Inferior parietal cortex (tissue), 1 donor: ENCODE measurements around the gene KIF13A.
"Not testable (repeated sequence)": the region's sequence is repeated elsewhere in the genome, so short reads cannot be mapped to it uniquely, and the experiment has no call there.

Experiments
- DNase-seq: peaks from one replicate; pipeline ENCODE4 v3.0.0-alpha.2; 2016; ENCODE audit errors: extremely low spot score

The KIF13A gene

DNA sequence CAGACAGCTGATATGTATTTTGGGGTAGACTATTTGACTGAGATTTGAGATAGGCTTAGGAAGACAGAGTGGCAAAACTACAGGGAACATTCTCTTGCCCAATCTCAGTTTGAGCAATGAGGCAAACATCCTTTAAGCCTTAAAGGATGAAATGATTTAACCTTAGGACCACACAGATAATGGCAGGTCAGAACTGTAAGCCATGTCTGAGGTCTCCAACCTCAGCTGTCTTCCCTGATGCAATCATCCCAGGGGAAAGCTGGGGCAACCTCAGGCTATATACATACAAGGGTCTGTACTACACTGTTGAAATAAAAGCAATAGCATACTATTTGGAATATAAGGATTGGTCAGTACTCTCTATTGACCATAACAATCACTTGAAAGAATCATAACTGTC is 196.9 kb downstream of the KIF13A start:
- DNase-seq, result no peak

DNA sequence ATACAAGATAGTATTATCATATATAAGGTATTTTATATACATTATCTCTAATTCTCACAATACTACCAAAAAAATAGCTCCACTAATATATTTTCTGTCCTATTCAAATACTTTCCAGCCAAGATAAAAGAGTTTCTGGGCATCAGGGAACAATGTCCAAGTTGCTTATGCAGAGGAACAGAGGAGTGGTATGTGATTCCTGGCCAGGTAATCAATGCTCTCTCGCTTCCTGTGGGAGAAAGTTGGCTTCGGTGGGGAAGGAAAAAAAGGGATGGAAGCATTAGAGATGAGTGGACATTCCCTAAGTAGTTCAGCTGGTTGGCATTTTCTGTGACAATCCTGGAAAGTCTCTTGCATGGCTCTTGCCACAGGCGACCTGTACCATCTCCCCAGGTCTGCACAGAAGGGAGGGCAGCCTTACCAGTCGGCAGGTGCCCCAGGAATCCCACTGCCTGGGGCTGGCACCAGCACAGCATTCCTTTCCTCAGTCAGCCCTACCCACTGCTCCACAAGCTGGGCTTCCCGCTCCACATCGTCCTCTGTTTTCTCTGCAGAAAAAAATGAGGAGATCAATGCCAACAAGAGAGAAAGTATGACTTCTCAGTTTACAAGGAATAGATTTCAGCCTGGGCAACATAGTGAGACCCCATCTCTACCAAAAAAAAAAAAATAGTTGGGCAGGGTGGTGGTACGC is 202.2 kb downstream of the KIF13A start:
- no peak for DNase-seq

DNA sequence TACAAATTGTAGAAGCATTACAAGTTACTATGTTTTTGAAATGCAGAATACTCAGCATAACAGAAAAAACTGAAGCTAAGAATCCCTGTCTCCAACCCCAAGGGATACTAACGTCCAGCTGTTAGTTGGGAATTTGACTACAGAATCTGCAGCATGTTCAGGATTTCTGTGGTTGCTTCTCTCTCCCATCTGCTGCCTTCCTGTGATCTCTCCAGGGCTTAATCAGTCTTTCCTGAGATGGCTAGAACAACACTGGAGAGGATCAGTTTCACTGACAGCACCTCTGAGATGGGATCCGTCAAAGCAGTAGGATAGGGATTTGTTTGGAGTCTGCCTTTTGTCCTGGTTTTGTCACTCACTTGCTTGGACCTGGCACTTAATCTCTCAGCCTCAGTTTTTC is 207.4 kb downstream of the KIF13A start:
- no peak for DNase-seq

DNA sequence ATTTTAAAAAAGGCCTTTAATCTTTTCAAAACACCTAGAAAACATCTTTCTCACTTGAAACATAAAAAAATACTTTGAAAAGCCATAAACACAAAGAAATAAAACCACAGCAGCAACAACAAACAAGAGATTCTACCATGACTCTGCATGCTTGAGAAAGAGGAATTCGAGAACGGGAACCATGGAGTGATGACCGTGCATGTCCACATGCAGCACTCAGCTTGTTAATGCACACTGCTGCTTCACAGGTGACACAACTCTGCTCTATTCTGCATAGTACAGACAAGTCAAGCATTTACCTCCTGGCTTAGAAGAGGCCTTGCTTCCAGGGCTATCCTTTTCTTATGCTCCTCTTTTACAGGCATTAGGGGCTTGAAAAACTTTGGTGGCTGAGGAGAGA is 215.8 kb downstream of the KIF13A start:
- DNase-seq, result no peak

DNA sequence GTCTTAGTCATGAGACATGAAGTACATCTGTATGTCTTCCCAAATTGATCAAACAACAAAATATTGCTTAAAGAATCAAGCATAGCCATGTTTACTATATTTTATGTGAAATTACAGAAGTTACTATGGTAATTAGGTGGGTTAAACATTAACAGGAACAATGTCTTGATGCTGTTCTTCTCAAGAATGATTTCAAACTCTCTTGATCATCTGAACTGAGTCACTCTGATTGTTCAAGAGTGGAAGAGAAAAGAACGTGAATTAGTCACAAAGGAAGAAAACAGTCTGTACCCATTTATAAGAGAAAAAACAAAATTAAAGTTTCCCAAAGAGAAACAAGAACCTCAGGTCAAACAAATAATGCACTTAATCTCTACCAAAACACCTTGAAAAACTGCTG is 218.6 kb downstream of the KIF13A start:
- DNase-seq, result no peak

DNA sequence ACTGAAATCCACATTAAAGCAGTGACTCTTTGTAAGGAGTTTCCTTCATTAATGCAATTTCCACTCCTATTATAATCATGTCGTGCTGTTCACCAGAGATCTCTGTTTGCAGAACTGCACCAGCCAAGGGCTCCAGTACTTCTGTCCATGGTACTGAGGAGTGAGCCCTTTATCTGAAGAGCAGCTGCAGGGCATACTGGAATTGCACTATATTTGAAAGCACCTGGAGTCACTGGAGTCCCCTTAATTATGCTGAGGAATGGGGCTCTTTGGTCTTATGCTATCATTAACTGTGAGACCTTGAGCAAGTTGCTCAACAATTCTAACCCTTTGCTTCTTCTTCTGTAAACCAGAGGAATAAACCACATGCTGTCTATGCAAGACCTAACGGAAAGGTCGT is 219.0 kb downstream of the KIF13A start:
- DNase-seq, result no peak

DNA sequence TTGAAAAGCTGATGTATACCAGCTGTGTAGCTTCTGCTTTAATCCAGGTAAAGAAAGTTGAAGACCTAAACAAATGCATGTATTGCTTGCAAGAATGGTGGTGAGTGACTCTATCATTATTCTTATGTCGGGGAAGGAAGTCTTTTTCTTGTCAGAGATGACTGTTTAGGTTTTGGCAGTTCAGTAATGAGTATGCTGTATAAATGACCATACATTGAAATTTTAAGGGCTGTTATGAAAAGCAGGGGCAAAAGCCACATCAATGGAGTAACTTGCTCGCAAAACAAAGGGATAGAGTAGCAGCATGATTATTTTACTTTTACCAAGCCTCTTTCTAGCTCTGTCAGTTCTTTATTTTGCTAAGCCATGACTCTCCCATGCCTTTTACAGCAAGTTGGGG is 224.8 kb downstream of the KIF13A start:
- no peak for DNase-seq

DNA sequence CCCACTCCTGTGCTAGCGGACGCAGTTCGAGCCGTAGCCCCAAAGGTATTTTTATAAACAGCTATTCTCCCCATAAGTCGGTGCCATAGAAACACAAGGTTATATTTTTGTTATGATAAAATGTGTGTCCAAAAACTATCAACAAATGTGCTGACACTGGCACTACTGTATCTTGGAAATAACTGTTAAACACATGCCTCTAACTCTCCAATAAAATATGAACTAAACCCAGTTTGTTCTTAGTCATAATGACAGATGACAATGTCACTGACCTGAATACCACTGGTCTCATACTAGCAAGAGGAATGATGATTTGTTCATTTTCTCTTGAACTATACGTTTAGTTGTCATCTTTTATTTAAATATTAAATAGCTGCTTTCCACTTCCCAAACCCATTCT is 229.3 kb downstream of the KIF13A start:
- no peak for DNase-seq

DNA sequence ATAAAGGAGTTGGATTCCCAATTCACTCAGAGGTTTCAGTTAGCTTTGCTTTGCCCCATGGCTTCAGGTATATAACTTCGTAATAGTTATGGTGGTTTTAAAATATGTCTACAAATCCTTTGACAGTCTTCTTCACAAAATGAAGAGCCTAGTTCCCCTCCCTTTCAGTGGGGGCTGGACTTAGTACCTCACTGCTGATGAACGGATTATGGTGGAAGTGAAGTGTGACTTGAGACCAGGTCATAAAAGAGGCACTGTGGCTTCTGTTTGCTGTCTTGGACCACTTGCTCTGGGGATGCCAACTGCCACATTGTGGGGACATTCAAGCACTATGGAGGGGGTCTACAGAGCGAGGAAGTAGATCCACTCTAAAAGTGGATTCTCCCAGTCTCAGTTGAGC is 233.2 kb downstream of the KIF13A start:
- no peak for DNase-seq

DNA sequence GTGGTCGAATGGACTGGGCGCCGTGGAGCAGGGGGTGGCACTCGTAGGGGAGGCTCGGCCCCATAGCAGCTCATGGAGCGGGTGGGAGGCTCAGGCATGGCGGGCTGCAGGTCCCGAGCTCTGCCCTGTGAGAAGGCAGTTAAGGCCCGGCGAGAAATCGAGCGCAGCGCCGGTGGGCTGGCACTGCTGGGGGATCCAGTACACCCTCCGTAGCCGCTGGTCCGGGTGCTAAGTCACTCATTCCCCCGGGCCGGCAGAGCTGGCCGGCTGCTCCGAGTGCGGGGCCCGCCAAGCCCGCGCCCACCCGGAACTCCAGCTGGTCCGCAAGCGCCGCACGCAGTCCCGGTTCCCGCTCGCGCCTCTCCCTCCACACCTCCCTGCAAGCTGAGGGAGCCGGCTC is 242.1 kb downstream of the KIF13A start:
- not testable (repeated sequence) for DNase-seq

DNA sequence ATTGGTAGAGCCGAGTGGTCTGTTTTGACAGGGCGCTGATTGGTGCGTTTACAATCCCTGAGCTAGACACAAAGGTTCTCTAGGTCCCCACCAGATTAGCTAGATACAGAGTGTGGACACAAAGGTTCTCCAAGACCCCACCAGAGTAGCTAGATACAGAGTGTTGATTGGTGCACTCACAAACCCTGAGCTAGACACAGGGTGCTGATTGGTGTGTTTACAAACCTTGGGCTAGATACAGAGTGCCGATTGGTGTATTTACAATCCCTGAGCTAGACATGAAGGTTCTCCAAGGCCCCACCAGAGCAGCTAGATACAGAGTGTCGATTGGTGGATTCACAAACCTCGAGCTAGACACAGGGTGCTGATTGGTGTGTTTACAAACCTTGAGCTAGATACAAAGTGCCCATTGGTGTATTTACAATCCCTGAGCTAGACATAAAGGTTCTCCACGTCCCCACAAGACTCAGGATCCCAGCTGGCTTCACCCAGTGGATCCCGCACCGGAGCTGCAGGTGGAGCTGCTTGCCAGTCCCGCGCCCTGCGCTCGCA is 242.6 kb downstream of the KIF13A start:
- DNase-seq, result not testable (repeated sequence)

DNA sequence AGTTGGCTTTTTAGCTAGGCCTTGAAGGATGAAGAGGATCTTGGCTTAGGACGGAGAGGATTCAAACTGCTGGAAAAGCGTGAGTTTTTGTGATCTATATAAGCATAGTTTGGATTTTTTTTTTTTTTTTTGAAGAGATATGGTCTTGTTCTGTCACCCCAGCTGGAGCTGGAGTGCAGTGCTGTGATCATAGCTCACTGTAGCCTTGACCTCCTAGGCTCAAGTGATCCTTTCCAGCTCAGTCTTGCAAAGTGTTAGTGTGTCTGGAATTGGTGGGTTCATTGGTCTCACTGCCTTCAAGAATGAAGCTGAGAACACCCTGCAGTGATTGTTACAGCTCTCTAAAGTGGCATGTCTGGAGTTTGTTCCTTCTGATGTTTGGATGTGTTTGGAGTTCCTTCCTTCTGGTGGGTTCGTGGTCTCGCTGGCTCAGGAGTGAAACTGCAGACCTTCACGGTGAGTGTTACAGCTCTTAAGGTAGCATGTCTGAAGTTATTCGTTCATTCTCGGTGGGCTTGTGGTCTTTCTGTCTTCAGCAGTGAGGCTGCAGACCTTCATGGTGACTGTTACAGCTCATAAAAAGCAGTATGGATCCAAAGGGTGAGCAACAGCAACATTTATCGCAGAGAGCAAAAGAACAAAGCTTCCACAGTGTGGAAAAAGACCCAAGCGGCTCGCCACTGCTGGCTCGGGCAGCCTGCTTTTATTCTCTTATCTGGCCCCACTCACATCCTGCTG is 243.2 kb downstream of the KIF13A start:
- no peak for DNase-seq

DNA sequence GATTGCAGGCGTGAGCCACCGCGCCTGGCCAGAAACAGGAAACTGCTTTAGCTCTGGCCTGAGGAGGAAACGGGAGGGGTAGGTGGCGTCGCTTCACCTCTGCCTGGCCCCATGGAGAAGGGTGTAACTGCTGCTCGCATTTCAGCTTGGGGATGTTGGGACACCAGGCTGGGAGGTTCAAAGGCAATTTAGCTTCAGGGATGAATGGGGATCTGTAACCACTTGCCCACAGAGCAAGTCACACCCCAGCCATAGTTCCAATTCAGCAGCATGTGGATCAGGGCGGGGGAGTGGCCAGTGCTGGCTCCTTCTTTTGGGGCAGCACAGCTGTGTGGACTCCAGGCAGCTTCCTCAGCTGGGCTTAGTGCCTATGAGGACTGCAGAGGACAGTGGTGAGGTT is 245.9 kb downstream of the KIF13A start:
- DNase-seq, result no peak

DNA sequence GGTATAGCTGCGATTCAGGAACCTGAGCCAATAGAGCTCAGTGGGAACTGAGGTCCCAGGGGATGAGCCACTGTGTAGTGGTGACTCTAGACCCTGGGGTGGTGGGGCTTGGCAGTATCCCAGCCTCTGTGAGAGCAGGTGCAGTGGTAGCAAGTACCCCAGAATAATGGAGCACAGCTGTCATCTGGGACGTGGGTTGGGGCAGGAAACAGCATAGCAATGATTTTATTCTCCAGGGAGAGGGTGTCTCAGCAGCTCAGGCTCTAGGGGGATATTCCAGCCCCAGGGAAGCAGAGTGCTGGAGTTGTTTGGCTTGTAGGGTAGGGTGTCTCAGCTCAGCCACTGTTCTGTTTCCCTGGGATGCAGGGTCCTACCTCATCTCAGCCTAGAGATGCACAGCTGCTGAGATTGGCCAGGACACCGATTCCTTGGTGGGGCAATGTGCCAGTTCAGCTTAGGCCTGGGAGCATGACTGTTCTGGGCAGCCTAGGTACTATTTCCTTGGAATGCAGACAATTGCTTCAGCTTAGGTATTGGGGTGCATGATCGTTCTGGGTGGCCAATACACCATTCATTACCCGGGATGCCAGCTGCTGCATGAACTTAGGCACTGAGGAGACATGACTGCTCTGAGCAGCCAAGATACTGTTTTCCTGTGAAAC is 246.7 kb downstream of the KIF13A start:
- DNase-seq, result no peak

DNA sequence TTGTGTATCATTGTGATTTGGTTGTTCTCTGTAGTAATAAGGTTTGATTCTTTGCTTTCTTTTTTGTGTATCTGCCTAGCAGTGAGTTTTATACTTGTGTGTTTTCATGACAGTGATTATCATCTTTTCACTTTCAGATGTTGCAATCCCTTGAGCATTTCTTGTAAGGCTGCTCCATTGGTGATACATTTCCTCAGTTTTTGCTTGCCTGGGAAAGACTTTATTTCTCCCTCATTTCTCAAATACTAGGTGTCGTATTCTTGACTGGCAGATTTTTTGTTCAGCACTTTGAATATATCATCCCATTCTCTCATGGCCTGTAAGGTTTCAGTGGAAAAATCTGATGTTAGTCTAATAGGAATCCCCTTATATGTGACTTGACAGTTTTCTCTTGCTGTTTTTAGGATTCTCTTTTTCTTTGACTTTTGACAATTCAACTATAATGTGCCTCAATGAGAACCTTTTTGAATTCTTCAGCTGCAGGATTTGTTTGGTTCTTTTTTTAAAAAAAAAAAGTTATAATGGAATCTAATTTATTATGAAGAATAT is 249.7 kb downstream of the KIF13A start:
- no peak for DNase-seq

DNA sequence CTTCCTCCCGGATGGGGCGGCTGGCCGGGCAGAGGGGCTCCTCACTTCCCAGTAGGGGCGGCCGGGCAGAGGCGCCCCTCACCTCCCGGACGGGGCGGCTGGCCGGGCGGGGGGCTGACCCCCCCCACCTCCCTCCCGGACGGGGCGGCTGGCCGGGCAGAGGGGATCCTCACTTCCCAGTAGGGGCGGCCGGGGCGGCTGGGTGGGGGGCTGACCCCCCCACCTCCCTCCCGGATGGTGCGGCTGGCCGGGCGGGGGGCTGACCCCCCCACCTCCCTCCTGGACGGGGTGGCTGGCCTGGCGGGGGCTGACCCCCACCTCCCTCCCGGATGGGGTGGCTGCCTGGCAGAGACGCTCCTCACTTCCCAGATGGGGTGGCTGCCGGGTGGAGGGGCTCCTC is 252.1 kb downstream of the KIF13A start:
- DNase-seq, result not testable (repeated sequence)

DNA sequence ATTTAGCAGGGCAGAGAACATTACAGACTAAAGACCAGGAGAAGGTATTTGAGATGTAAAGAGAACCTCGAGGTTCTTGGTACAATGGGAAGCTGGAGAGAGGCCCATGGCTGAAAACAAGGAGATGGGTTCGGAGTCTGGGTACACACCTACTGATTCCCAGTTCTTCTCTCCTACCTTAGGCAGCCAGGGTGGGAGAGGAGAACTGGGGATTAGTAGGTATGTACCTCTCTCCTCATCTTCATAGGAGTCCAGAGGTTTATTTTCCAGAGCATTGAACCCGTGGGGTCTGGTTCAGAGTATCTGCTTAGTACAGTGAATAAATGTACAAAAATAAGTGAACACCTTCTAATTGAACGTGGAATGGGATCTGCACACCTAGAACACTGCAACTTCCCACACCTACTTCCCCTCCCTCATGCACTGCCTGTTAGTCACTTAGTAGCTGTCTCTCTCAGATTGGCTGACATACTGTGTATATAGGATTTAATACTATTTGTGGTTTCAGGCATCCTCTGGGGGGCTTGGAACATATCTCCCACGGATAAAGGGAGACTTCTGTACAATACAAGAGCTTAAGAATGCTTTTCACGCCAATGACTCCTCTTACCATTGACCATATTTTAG is 257.2 kb downstream of the KIF13A start:
- DNase-seq, result no peak

DNA sequence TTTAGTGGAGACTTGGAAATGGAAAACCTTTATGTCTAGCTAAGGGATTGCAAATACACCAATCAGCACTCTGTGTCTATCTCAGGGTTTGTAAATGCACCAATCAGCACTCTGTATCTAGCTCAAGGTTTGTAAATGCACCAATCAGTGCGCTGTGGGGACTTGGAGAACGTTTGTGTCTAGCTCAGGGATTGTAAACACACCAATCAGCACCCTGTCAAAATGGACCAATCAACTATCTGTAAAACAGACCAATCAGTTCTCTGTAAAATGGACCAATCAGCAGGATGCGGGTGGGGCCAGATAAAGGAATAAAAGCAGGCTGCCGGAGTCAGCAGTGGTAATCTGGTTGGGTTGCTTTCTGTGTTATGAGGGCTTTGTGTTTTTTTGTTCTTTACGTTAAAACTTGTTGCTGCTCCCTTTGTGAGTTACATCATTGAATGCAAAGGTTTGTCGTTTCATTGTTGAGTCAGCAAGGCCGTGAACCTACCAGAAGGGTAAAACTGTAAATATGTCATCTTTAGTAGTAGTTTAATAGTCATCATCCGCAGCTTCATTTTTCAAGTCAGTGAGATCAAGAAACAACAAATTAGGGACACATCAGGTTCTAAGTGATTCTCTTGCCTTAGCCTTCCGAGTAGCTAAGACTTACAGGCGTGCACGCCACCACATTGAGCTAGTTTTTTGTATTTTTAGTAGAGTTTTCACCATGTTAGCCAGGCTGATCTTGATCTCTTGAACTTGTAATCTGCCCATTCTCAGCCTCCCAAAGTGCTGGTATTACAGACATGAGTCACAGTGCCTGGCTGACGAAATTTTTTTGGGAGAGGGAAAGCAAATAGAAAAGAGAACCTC is 258.0 kb downstream of the KIF13A start:
- no peak for DNase-seq

DNA sequence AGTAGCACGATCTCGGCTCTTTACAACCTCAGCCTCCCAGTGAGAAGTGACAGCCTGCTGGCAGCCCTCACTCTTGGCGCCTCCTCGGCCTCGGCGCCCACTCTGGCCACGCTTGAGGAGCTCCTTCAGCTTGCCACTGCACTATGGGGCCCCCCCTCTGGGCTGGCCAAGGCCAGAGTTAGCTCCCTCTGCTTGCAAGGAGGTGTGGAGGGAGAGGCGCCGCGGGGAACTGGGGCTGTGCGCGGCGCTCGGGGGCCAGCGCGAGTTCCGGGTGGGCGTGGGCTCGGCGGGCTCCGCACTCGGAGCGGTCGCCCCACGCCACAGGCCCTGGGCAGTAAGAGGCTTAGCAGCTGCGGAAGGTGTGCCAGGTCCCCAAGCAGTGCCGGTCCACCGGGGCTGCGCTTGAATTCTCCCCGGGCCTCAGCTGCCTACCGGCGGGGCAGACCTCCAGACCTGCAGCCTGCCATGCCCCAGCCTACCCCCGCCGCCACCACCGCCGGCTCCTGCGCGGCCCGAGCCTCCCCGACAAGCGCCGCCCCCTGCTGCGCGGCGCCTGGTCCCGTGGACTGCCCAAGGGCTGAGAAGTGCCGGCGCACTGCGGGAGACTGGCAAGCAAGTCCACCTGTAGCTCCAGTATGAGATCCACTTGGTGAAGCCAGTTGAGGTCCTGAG is 258.7 kb downstream of the KIF13A start:
- no peak for DNase-seq

DNA sequence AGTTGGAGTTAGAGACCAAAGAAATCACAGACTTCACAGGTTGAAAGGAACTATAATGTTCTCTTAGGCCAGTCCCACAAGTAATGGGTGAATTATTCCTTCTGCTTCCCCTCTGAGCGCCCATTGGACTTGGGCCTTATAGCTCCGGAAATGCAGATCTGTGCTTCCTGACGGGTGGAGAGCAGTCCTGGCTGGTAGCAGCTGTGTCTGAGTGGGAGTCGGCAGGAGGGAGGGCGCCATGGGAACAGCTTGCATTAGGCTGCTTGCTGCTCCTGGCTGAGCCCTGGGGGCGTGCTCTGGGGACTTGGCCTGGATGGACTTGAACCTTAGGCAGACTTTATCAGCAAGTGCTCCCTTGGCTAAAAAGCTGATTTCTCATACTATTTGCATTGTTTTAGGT is 262.4 kb downstream of the KIF13A start:
- no peak for DNase-seq
